Parathyroid adenoma (tissue), 2 donors: ENCODE results near the gene ARL5C.

Experiments
- H2AFZ ChIP-seq: fragments of 300-600 bp; sonication (generic); one replicate; pipeline ENCODE4 v1.7.0; 2017; ENCODE audit warnings: antibody characterized with exemption, mild to moderate bottlenecking
- H3K27ac ChIP-seq: fragments of 300-600 bp; sonication (generic); one replicate; pipeline ENCODE4 v1.7.0; 2017
- H3K27me3 ChIP-seq: fragments of 300-600 bp; sonication (generic); one replicate; pipeline ENCODE4 v1.7.0; 2017; ENCODE audit warnings: low read length; ENCODE audit not compliant: control insufficient read depth, insufficient read depth
- H3K36me3 ChIP-seq: fragments of 300-600 bp; sonication (generic); one replicate; pipeline ENCODE4 v1.7.0; 2017; ENCODE audit warnings: low read length; ENCODE audit not compliant: control insufficient read depth, insufficient read depth
- H3K4me1 ChIP-seq: fragments of 300-600 bp; sonication (generic); one replicate; pipeline ENCODE4 v1.7.0; 2017; ENCODE audit warnings: control low read depth
- H3K4me2 ChIP-seq: fragments of 300-600 bp; sonication (generic); one replicate; pipeline ENCODE4 v1.7.0; 2017; ENCODE audit warnings: low read length
- H3K4me3 ChIP-seq: fragments of 300-600 bp; sonication (generic); one replicate; pipeline ENCODE4 v1.7.0; 2017; ENCODE audit warnings: low read depth, low read length
- H3K79me2 ChIP-seq: fragments of 300-600 bp; sonication (generic); one replicate; pipeline ENCODE4 v1.7.0; 2017; ENCODE audit warnings: control low read depth
- H3K9ac ChIP-seq: fragments of 300-600 bp; sonication (generic); one replicate; pipeline ENCODE4 v1.7.0; 2017; ENCODE audit warnings: mild to moderate bottlenecking
- H3K9me3 ChIP-seq: fragments of 300-600 bp; sonication (generic); one replicate; pipeline ENCODE4 v1.7.0; 2017; ENCODE audit warnings: low read length; ENCODE audit not compliant: control insufficient read depth
- CTCF ChIP-seq: fragments of 300-600 bp; sonication (generic); IDR thresholded peaks from one replicate; pipeline ENCODE4 v1.7.0; 2017; ENCODE audit warnings: antibody characterized with exemption, mild to moderate bottlenecking
- donor health status: primary hyperparathyroidism.

The ARL5C gene

GRCh38 chr17:39147221-39148185, 18.5 kb downstream of the ARL5C start:
- Histone ChIP-seq H3K9ac (no peak overlapping the region), H2AFZ (no peak overlapping the region), H3K4me1 (peaks cover 13% of the 10 kb centered on the region), H3K27ac (no peak overlapping the region), H3K4me2 (no peak overlapping the region), H3K4me3 (no peak overlapping the region), H3K36me3 (no peaks in the 10 kb centered on the region), H3K79me2 (no peaks in the 10 kb centered on the region), H3K9me3 (no peaks in the 10 kb centered on the region), H3K27me3 (no peaks in the 10 kb centered on the region)
- TF ChIP-seq CTCF = no peak

- no peak overlapping the region for H3K4me2 ChIP-seq
- no peaks in the 10 kb centered on the region for H3K27me3 ChIP-seq
- no peaks in the 10 kb centered on the region for H3K79me2 ChIP-seq
- H3K4me3 ChIP-seq = no peak overlapping the region
- no peaks in the 10 kb centered on the region for H3K36me3 ChIP-seq
- no peak overlapping the region for H3K27ac ChIP-seq
- no peak overlapping the region for H3K9ac ChIP-seq
- no peaks in the 10 kb centered on the region for H3K9me3 ChIP-seq
- no peak overlapping the region for H2AFZ ChIP-seq
- TF ChIP-seq CTCF = no peak
- H3K4me1 ChIP-seq = peaks cover 8% of the 10 kb centered on the region
Measured at GRCh38 chr17:39146273-39146672, 19.7 kb downstream of the ARL5C start.

- Histone ChIP-seq H3K9me3 (no peaks in the 10 kb centered on the region), H3K79me2 (no peaks in the 10 kb centered on the region), H3K4me2 (no peak overlapping the region), H3K27me3 (no peaks in the 10 kb centered on the region), H3K36me3 (no peaks in the 10 kb centered on the region), H2AFZ (no peak overlapping the region), H3K9ac (no peak overlapping the region), H3K27ac (no peak overlapping the region), H3K4me3 (no peak overlapping the region), H3K4me1 (peaks cover 8% of the 10 kb centered on the region)
- TF ChIP-seq CTCF = no peak
Measured at GRCh38 chr17:39145143-39145542, 20.8 kb downstream of the ARL5C start.

GRCh38 chr17:39144416-39144840, 21.5 kb downstream of the ARL5C start:
- no peak for TF ChIP-seq CTCF
- H3K4me2 ChIP-seq = no peak overlapping the region
- H3K9ac ChIP-seq = no peak overlapping the region
- no peaks in the 10 kb centered on the region for H3K27me3 ChIP-seq
- peaks cover 8% of the 10 kb centered on the region for H3K4me1 ChIP-seq
- H3K79me2 ChIP-seq = no peaks in the 10 kb centered on the region
- H3K4me3 ChIP-seq = no peak overlapping the region
- peak overlapping the region; percentile 60 for H2AFZ ChIP-seq
- H3K9me3 ChIP-seq = no peaks in the 10 kb centered on the region
- peak overlapping the region; percentile 29 for H3K27ac ChIP-seq
- H3K36me3 ChIP-seq = no peaks in the 10 kb centered on the region
